ENCODE data around the gene GNPDA1. TPM values are rescaled to one million over a fixed set of nuclear protein-coding genes. Genes with fewer than 3 reads are reported as not detected.
A peak's percentile ranks its signal among the peaks of the same experiment; 100 is the strongest.

Gene GNPDA1
- total RNA-seq, 4 donors from 2014 or later: 14.0 to 29.7 (median 16.3) TPM

DNA sequence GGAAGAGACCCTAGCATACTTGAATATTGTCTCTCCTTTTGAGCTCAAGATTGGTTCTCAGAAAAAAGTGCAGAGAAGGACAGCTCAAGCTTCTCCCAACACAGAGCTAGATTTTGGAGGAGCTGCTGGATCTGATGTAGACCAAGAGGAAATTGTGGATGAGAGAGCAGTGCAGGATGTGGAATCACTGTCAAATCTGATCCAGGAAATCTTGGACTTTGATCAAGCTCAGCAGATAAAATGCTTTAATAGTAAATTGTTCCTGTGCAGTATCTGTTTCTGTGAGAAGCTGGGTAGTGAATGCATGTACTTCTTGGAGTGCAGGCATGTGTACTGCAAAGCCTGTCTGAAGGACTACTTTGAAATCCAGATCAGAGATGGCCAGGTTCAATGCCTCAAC lies 34.4 kb downstream of the GNPDA1 start:
- H3K27ac ChIP-seq: no peak overlapping the region
- H3K4me1 ChIP-seq: peaks cover 0 to 5% (median 0%) of the 10 kb centered on the region in 4 donors
- peaks cover 0 to 82% (median 26%) of the 10 kb centered on the region in 3 donors for H3K36me3 ChIP-seq
- H3K9me3 ChIP-seq: no peaks in the 10 kb centered on the region
- H3K27me3 ChIP-seq: no peaks in the 10 kb centered on the region
- TF ChIP-seq EP300 (IDR thresholded peaks at IDR 0.05) (no peak), POLR2A (IDR thresholded peaks at IDR 0.05) (no peak)
- TF ChIP-seq, protein P1, sequence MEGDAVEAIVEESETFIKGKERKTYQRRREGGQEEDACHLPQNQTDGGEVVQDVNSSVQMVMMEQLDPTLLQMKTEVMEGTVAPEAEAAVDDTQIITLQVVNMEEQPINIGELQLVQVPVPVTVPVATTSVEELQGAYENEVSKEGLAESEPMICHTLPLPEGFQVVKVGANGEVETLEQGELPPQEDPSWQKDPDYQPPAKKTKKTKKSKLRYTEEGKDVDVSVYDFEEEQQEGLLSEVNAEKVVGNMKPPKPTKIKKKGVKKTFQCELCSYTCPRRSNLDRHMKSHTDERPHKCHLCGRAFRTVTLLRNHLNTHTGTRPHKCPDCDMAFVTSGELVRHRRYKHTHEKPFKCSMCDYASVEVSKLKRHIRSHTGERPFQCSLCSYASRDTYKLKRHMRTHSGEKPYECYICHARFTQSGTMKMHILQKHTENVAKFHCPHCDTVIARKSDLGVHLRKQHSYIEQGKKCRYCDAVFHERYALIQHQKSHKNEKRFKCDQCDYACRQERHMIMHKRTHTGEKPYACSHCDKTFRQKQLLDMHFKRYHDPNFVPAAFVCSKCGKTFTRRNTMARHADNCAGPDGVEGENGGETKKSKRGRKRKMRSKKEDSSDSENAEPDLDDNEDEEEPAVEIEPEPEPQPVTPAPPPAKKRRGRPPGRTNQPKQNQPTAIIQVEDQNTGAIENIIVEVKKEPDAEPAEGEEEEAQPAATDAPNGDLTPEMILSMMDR (IDR thresholded peaks at IDR 0.05): no peak
- DNase-seq (ENCODE audit: low spot score in 2 of 2): no peak
- H3K4me3 ChIP-seq: no peak overlapping the region

DNA sequence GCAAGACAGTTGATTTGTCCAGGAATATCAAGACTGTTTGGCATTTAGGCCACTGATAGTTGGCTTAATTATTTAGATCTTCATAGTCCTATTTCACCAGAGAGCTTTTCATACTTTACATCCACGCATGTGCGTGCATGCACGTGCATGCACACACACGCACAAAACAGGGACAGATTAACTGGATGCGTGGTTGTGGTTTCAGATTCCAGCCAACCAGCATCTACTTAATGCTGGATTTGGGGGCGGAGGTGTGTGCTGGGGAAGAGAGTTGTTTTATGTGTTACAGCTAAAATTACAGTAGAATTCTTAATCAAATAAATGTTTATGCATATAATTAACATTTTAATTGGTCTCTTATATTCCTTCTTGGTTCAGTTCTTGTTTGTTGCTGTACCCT lies 36.7 kb downstream of the GNPDA1 start:
- no peak overlapping the region for H3K4me3 ChIP-seq
- H3K27ac ChIP-seq: no peak overlapping the region
- H3K27me3 ChIP-seq: no peaks in the 10 kb centered on the region
- peaks cover 0 to 62% (median 26%) of the 10 kb centered on the region in 3 donors for H3K36me3 ChIP-seq
- no peaks in the 10 kb centered on the region for H3K9me3 ChIP-seq
- 91 to 96% methylated on average over 6 of the region's 6 CpGs for WGBS, 2 donors
- TF ChIP-seq EP300 (IDR thresholded peaks at IDR 0.05): no peak
- TF ChIP-seq, protein P1 (IDR thresholded peaks at IDR 0.05): no peak
- TF ChIP-seq POLR2A (IDR thresholded peaks at IDR 0.05): no peak
- peaks cover 0 to 7% (median under 1%) of the 10 kb centered on the region in 4 donors for H3K4me1 ChIP-seq
- no peak for DNase-seq (ENCODE audit: low spot score in 2 of 2)

- peaks cover 0 to 41% (median 16%) of the 10 kb centered on the region in 3 donors for H3K36me3 ChIP-seq
These were observed 38.8 kb downstream of the GNPDA1 start for GRCh38 chr5:141973871-141974595.

DNA sequence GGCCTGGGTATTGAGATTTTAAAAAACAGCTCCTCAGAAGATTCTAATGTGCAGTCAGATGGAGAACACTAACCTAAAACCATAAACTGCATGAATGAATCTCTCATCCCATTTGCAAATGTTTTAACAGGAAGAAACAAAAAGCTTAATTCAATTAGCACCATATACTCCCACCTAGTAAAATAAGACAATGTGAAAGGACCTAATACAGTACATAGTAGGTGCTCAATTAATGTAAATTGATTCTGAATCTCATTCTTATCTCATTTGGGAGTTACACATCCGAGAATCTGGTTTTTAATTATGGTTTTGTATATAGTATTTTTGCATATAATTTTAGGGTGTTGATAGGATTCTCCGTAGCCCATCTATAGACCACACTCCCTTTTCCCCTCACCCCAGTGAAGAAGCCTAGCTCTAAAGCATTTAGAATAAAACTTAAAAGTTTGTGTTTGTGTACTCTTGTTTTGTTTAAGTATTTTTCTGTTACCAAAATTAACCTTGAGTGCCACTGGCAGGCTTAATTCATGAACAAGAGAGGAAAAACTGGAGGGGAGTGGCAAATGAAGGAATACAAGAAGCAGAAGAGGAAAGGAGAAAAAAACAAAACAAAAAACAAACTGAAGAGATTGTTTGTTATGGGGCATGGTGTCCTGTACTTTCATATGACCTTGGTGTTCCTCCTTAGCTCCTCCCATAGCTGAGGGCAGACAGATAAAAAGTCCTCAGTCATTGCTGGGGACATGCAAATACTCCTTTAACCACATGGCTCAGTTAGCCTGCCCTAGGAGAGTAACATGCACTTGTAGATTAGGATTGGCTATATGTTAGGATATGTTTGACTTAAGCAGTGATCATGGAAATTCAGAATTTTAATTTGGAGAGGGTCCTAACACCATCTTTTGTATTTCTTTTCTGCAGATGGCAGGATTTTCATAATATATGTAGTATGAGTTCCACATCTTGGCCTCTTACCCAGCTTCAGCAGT lies 42.8 kb downstream of the GNPDA1 start:
- TF ChIP-seq, protein P1 (IDR thresholded peaks at IDR 0.05): no peak
- TF ChIP-seq POLR2A (IDR thresholded peaks at IDR 0.05) (no peak), EP300 (IDR thresholded peaks at IDR 0.05) (no peak)
- Histone ChIP-seq H3K9me3 (no peaks in the 10 kb centered on the region), H3K4me3 (peak overlapping the region; percentile 47 to 73 (median 70)), H3K4me1 (peaks cover 0 to 23% (median 15%) of the 10 kb centered on the region in 4 donors), H3K27ac (peak overlapping the region; percentile 72 to 98 (median 96)), H3K27me3 (no peaks in the 10 kb centered on the region), H3K36me3 (peaks cover 0 to 19% (median 0%) of the 10 kb centered on the region in 3 donors)
- DNase-seq (ENCODE audit: low spot score in 2 of 2): no peak
- 69 to 70% methylated on average over 2 of the region's 2 CpGs for WGBS, 2 donors

More at GRCh38 chr5:141973871-141974595, 38.8 kb downstream of the GNPDA1 start:
- no peak for DNase-seq (ENCODE audit: low spot score in 2 of 2)
- Histone ChIP-seq H3K4me1 (peaks cover 0 to 23% (median 15%) of the 10 kb centered on the region in 4 donors), H3K9me3 (no peaks in the 10 kb centered on the region), H3K27ac (no peak overlapping the region), H3K27me3 (no peaks in the 10 kb centered on the region), H3K4me3 (no peak overlapping the region)
- 71 to 75% methylated on average over 1 of the region's 1 CpG for WGBS, 2 donors
- TF ChIP-seq, protein P1 (IDR thresholded peaks at IDR 0.05): no peak
- TF ChIP-seq POLR2A (IDR thresholded peaks at IDR 0.05) (no peak), EP300 (IDR thresholded peaks at IDR 0.05) (no peak)
